IPS DF 4.7 (cell line): ENCODE data around the gene CDH26.

Experiments used
- DNase-seq: peaks from one replicate; pipeline ENCODE4 v3.0.0-alpha.2; 2013; ENCODE audit warnings: low spot score; ENCODE audit errors: extremely low read depth

CDH26 gene

GRCh38 chr20:60060593-60060992 lies 102.4 kb downstream of the CDH26 start:
- DNase-seq = no peak

- DNase-seq = no peak
Measured at GRCh38 chr20:60062431-60063047, 104.3 kb downstream of the CDH26 start.

- no peak for DNase-seq
Measured at GRCh38 chr20:60063048-60063451, 104.8 kb downstream of the CDH26 start.

- no peak for DNase-seq
Measured at GRCh38 chr20:60063739-60064380, 105.6 kb downstream of the CDH26 start.
